Chondrocyte (in vitro differentiated cells): ENCODE results near the gene FAM43A. TPM values are rescaled to one million over a fixed set of nuclear protein-coding genes. Genes with fewer than 3 reads are reported as not detected.

Source experiments
- DNase-seq: peaks from one replicate; pipeline ENCODE4 v3.0.0; 2021; ENCODE audit warnings: mixed read lengths, low spot score
- H3K27ac Mint-ChIP-seq: one replicate; pipeline ENCODE4 v1.8.0; 2021; ENCODE audit warnings: mild to moderate bottlenecking, moderate library complexity, mixed read lengths; ENCODE audit not compliant: unreplicated experiment
- H3K27me3 Mint-ChIP-seq: 2 replicates; pipeline ENCODE4 v1.8.0; 2021; ENCODE audit warnings: low read depth, mixed read lengths
- H3K36me3 Mint-ChIP-seq: 2 replicates; pipeline ENCODE4 v1.8.0; 2021; ENCODE audit warnings: low read depth, mixed read lengths
- H3K4me1 Mint-ChIP-seq: 2 replicates; pipeline ENCODE4 v1.8.0; 2021; ENCODE audit warnings: low read depth, mild to moderate bottlenecking, mixed read lengths
- H3K4me3 Mint-ChIP-seq: one replicate; pipeline ENCODE4 v1.8.0; 2021; ENCODE audit warnings: mild to moderate bottlenecking, moderate library complexity, mixed read lengths; ENCODE audit not compliant: unreplicated experiment
- H3K9me3 Mint-ChIP-seq: 2 replicates; pipeline ENCODE4 v1.8.0; 2021; ENCODE audit warnings: low read depth, mixed read lengths
- total RNA-seq: library from RNA; stranded (reverse); gene quantifications from 3 replicates; pipeline ENCODE4 v1.2.1, GENCODE V29; 2021
- TF ChIP-seq, protein P1 (sequence below): fragments of 200-600 bp; sonication (generic); IDR thresholded peaks from 2 replicates; pipeline ENCODE4 v1.5.0; 2021; ENCODE audit warnings: antibody characterized with exemption, mild to moderate bottlenecking, moderate library complexity

Gene FAM43A
- total RNA-seq, 1 donor from 2014 or later = 25.3 TPM

DNA sequence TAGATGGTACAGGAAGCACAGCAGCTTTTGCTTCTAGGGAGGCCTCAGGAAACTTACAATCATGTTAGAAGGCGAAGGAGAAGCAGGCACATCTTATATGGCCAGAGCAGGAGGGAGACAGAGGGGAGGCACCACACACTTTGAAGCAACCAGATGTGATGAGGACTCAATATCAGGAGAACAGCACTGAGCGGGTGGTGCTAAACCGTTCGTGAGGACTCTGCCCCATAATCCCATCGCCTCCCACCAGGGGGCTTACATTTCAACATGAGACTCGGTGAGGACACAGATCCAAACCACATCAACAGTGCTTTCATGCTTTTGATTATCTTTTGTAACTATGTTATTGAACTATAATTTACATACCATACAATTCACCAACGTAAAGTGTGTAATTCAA is 44.9 kb upstream of the FAM43A start:
- no peaks in the 10 kb centered on the region for H3K9me3 Mint-ChIP-seq
- H3K4me3 Mint-ChIP-seq = peak overlapping the region; percentile 45
- peak overlapping the region; percentile 94 for H3K27ac Mint-ChIP-seq
- TF ChIP-seq, protein P1, sequence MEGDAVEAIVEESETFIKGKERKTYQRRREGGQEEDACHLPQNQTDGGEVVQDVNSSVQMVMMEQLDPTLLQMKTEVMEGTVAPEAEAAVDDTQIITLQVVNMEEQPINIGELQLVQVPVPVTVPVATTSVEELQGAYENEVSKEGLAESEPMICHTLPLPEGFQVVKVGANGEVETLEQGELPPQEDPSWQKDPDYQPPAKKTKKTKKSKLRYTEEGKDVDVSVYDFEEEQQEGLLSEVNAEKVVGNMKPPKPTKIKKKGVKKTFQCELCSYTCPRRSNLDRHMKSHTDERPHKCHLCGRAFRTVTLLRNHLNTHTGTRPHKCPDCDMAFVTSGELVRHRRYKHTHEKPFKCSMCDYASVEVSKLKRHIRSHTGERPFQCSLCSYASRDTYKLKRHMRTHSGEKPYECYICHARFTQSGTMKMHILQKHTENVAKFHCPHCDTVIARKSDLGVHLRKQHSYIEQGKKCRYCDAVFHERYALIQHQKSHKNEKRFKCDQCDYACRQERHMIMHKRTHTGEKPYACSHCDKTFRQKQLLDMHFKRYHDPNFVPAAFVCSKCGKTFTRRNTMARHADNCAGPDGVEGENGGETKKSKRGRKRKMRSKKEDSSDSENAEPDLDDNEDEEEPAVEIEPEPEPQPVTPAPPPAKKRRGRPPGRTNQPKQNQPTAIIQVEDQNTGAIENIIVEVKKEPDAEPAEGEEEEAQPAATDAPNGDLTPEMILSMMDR = peak; percentile 66
- no peak for DNase-seq
- no peaks in the 10 kb centered on the region for H3K27me3 Mint-ChIP-seq
- H3K36me3 Mint-ChIP-seq = peaks cover 24% of the 10 kb centered on the region
- H3K4me1 Mint-ChIP-seq = peaks cover 32% of the 10 kb centered on the region

DNA sequence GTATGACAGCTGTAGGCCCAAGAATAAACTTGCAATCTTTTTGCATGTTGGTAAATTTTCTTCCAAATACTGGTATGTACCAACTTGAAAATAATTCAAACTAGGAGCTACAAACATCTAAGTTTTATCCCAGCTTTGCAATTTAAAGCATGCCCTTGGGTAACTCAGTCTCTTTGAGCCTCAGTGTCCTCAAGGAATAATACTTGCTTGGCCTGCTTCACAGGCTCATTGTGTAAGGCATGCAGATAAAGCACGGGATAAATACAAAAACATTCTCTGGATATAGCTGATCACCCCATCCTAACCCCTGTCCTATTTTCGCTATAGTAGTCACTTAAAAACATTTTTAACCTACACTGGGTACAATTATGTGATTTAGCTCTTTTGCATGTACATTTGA is 42.9 kb upstream of the FAM43A start:
- Mint-ChIP-seq H3K9me3 (no peaks in the 10 kb centered on the region), H3K36me3 (peaks cover 28% of the 10 kb centered on the region), H3K27ac (no peak overlapping the region), H3K4me3 (no peak overlapping the region), H3K4me1 (peaks cover 25% of the 10 kb centered on the region), H3K27me3 (no peaks in the 10 kb centered on the region)
- TF ChIP-seq, protein P1 = no peak
- DNase-seq = no peak

DNA sequence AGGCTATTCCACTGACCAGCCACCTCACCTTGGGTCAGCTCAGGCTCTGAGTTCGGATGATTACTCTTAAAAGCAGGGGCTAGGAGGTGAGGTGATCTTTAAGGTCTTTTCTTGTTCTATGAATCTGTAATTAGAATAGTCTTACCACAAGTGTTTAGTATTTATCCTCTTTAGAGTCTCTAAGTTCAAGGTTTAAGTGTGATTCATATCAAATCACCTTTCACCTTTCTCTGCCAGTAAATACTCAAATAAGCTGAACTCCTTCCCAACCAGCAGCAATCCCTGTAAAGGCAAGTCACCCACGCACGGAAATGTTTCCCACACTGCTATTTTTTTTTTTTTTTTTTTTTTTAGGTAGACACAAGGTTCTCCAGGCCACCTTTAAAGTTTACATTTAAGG is 37.9 kb upstream of the FAM43A start:
- DNase-seq = no peak
- Mint-ChIP-seq H3K4me3 (no peak overlapping the region), H3K9me3 (no peaks in the 10 kb centered on the region), H3K27me3 (no peaks in the 10 kb centered on the region), H3K27ac (no peak overlapping the region), H3K4me1 (no peaks in the 10 kb centered on the region), H3K36me3 (peaks cover 42% of the 10 kb centered on the region)
- TF ChIP-seq, protein P1 = no peak

DNA sequence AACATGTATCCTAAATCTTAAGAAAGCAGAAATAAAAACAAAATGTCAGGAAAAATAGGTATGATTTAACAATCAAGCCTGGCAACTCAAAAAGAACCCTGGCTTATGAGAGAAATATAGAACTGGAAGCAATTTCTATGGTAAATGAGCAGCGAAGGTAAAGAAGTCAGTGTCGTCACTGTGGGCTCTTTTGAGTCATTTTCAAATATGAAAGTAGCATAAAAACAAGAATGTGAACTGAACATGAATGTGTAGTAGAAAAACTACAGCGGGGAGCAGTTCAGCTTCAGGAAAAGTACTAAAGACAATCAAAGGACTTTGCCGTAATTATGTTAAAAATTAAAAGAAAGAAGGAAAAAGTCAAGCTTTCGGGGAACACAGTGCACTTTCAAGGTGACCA is 31.2 kb upstream of the FAM43A start:
- DNase-seq = no peak
- Mint-ChIP-seq H3K36me3 (peaks cover 49% of the 10 kb centered on the region), H3K4me1 (no peaks in the 10 kb centered on the region), H3K4me3 (no peak overlapping the region), H3K9me3 (no peaks in the 10 kb centered on the region), H3K27ac (no peak overlapping the region), H3K27me3 (no peaks in the 10 kb centered on the region)
- TF ChIP-seq, protein P1 = no peak

DNA sequence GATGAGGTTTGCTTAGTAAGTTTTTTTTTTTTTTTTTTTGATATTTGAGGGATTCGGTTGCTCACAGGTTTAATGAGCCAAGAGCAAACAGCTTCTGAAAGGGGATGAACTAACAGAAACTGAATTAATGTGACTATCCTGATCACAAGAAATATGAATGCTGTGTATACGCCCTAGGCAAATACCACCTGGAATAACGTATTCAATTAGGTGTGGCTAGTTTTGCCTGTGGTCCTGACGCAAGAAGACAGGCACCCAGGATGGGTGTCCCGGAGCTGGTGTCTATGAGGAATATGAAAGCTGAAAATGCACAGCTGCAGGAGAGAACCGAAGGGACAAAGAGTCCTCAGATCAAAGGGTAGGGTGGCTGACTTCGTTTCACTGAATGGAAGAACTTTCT is 28.2 kb upstream of the FAM43A start:
- no peaks in the 10 kb centered on the region for H3K27me3 Mint-ChIP-seq
- TF ChIP-seq, protein P1 = no peak

More for the DNA sequence above, 28.2 kb upstream of the FAM43A start:
- Mint-ChIP-seq H3K4me3 (no peak overlapping the region), H3K36me3 (peaks cover 34% of the 10 kb centered on the region), H3K9me3 (no peaks in the 10 kb centered on the region), H3K4me1 (no peaks in the 10 kb centered on the region), H3K27ac (no peak overlapping the region)
- DNase-seq = no peak
